GM19043 (cell line): ENCODE measurements around the gene ZFP36L1.

ENCODE experiments used
- ATAC-seq: cut with Tn5 transposase; IDR thresholded peaks from one replicate; pipeline ENCODE4 v1.9.1; 2021; ENCODE audit warnings: low read depth; ENCODE audit not compliant: unreplicated experiment

ZFP36L1 gene

GRCh38 chr14:68816943-68817430 lies 24.1 kb upstream of the ZFP36L1 start:
- no peak for ATAC-seq

- peak; percentile 35 for ATAC-seq
Observed at GRCh38 chr14:68816183-68816942, 23.5 kb upstream of the ZFP36L1 start.

- ATAC-seq: no peak
Observed at GRCh38 chr14:68815298-68816182, 22.7 kb upstream of the ZFP36L1 start.

GRCh38 chr14:68814539-68815297 lies 21.9 kb upstream of the ZFP36L1 start:
- peak; percentile 49 for ATAC-seq

GRCh38 chr14:68814238-68814538 lies 21.3 kb upstream of the ZFP36L1 start:
- no peak for ATAC-seq

GRCh38 chr14:68813318-68813838 lies 20.5 kb upstream of the ZFP36L1 start:
- no peak for ATAC-seq

- ATAC-seq: no peak
Observed at GRCh38 chr14:68811171-68811570, 18.3 kb upstream of the ZFP36L1 start.

- ATAC-seq: no peak
Observed at GRCh38 chr14:68810173-68811153, 17.6 kb upstream of the ZFP36L1 start.

GRCh38 chr14:68809524-68809923 lies 16.7 kb upstream of the ZFP36L1 start:
- no peak for ATAC-seq

GRCh38 chr14:68808696-68809480 lies 16.0 kb upstream of the ZFP36L1 start:
- ATAC-seq: no peak

- no peak for ATAC-seq
Observed at GRCh38 chr14:68807987-68808386, 15.1 kb upstream of the ZFP36L1 start.

- ATAC-seq: no peak
Observed at GRCh38 chr14:68807148-68807600, 14.3 kb upstream of the ZFP36L1 start.

GRCh38 chr14:68806526-68807147 lies 13.8 kb upstream of the ZFP36L1 start:
- no peak for ATAC-seq

GRCh38 chr14:68805414-68805813 lies 12.5 kb upstream of the ZFP36L1 start:
- ATAC-seq: no peak

- ATAC-seq: no peak
Observed at GRCh38 chr14:68801631-68802030, 8.8 kb upstream of the ZFP36L1 start.

GRCh38 chr14:68800953-68801352 lies 8.1 kb upstream of the ZFP36L1 start:
- ATAC-seq: no peak

- ATAC-seq: no peak
Observed at GRCh38 chr14:68800390-68800789, 7.5 kb upstream of the ZFP36L1 start.

- ATAC-seq: no peak
Observed at GRCh38 chr14:68798621-68799020, 5.8 kb upstream of the ZFP36L1 start.
